ENCODE results near the gene RHOC. TPM values are rescaled to one million over a fixed set of nuclear protein-coding genes. Genes with fewer than 3 reads are reported as not detected.

Gene RHOC
- total and polyA plus RNA-seq, 4 donors, result 50.4 to 102 (median 68.8) TPM

GRCh38 chr1:112698366-112699310 lies 8.3 kb downstream of the RHOC start:
- H3K4me1 ChIP-seq (ENCODE audit: control insufficient read depth in 4 of 4, insufficient read depth in 4 of 4, low read length in 3 of 4), result peaks cover 21 to 41% (median 37%) of the 10 kb centered on the region in 4 donors
- H3K27ac ChIP-seq (ENCODE audit: low read depth in 1 of 2, low read length in 2 of 2), result peak overlapping the region; percentile 53 to 74
- TF ChIP-seq, protein P1, sequence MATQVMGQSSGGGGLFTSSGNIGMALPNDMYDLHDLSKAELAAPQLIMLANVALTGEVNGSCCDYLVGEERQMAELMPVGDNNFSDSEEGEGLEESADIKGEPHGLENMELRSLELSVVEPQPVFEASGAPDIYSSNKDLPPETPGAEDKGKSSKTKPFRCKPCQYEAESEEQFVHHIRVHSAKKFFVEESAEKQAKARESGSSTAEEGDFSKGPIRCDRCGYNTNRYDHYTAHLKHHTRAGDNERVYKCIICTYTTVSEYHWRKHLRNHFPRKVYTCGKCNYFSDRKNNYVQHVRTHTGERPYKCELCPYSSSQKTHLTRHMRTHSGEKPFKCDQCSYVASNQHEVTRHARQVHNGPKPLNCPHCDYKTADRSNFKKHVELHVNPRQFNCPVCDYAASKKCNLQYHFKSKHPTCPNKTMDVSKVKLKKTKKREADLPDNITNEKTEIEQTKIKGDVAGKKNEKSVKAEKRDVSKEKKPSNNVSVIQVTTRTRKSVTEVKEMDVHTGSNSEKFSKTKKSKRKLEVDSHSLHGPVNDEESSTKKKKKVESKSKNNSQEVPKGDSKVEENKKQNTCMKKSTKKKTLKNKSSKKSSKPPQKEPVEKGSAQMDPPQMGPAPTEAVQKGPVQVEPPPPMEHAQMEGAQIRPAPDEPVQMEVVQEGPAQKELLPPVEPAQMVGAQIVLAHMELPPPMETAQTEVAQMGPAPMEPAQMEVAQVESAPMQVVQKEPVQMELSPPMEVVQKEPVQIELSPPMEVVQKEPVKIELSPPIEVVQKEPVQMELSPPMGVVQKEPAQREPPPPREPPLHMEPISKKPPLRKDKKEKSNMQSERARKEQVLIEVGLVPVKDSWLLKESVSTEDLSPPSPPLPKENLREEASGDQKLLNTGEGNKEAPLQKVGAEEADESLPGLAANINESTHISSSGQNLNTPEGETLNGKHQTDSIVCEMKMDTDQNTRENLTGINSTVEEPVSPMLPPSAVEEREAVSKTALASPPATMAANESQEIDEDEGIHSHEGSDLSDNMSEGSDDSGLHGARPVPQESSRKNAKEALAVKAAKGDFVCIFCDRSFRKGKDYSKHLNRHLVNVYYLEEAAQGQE (IDR thresholded peaks at IDR 0.05), result peak; percentile 82
- TF ChIP-seq SP1 (IDR thresholded peaks at IDR 0.05) (peak; percentile 99), HNF4G (IDR thresholded peaks at IDR 0.05) (peak; percentile 95), GABPA (IDR thresholded peaks at IDR 0.05 in 1 of 2, conservative IDR thresholded peaks at IDR 0.05 in 1 of 2) (no peak), RXRA (IDR thresholded peaks at IDR 0.05) (peak; percentile 46 to 55), JUND (IDR thresholded peaks at IDR 0.05) (peak in 1 of 2 donors; percentile 53), NR2F2 (IDR thresholded peaks at IDR 0.05) (peak; percentile 15), HNF4A (conservative IDR thresholded peaks at IDR 0.05) (peak; percentile 99), FOXA2 (IDR thresholded peaks at IDR 0.05) (no peak), FOXA1 (IDR thresholded peaks at IDR 0.05) (no peak), RAD21 (IDR thresholded peaks at IDR 0.05) (peak in 1 of 2 donors; percentile 9)
- peaks cover 2 to 29% (median 11%) of the 10 kb centered on the region in 4 donors for H3K36me3 ChIP-seq (ENCODE audit: control insufficient read depth in 4 of 4, insufficient read depth in 3 of 4, low read depth in 1 of 4, low read length in 3 of 4)
- H3K9ac ChIP-seq (ENCODE audit: low read depth in 1 of 2, low read length in 2 of 2), result peak overlapping the region in 1 of 2 donors; percentile 49
- peak; percentile 69 for DNase-seq (ENCODE audit: low spot score)
- peak overlapping the region in 1 of 3 donors; percentile 12 for H3K4me3 ChIP-seq (ENCODE audit: low read depth in 1 of 3, low read length in 3 of 3)
- H3K9me3 ChIP-seq (ENCODE audit: control insufficient read depth in 4 of 4, low read length in 3 of 4), result no peaks in the 10 kb centered on the region
- WGBS, result 41% methylated on average over 17 of the region's 17 CpGs
- no peaks in the 10 kb centered on the region for H3K27me3 ChIP-seq (ENCODE audit: control insufficient read depth in 4 of 4, insufficient read depth in 4 of 4, low read length in 3 of 4)

DNA sequence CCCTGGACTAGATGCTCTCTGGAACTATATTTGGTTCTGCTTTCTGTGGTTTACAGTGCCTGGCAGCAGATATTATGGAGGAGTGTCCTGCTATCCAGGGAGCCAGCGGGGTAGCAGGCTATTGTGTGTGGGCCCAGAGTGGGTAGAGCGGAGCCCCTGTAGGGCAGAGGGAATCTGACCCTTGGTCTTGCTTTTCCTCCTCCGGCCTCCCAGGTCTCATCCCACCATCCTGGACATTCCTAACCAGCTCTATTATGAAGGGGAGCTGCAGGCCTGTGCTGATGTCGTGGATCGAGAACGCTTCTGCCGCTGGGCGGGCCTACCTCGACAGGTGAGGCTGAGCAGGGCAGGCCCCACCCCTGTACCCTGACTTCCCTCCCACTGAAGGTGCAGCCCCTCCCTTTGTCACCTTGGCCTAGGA lies 9.1 kb downstream of the RHOC start:
- no peaks in the 10 kb centered on the region for H3K27me3 ChIP-seq (ENCODE audit: control insufficient read depth in 4 of 4, insufficient read depth in 4 of 4, low read length in 3 of 4)
- no peak overlapping the region for H3K27ac ChIP-seq (ENCODE audit: low read depth in 1 of 2, low read length in 2 of 2)
- no peak overlapping the region for H3K9ac ChIP-seq (ENCODE audit: low read depth in 1 of 2, low read length in 2 of 2)
- no peaks in the 10 kb centered on the region for H3K9me3 ChIP-seq (ENCODE audit: control insufficient read depth in 4 of 4, low read length in 3 of 4)
- no peak overlapping the region for H3K4me3 ChIP-seq (ENCODE audit: low read depth in 1 of 3, low read length in 3 of 3)
- peaks cover 2 to 35% (median 13%) of the 10 kb centered on the region in 4 donors for H3K36me3 ChIP-seq (ENCODE audit: control insufficient read depth in 4 of 4, insufficient read depth in 3 of 4, low read depth in 1 of 4, low read length in 3 of 4)
- TF ChIP-seq NR2F2 (IDR thresholded peaks at IDR 0.05) (no peak), EGR1 (IDR thresholded peaks at IDR 0.05; ENCODE audit: low read depth in 2 of 2) (no peak), JUND (IDR thresholded peaks at IDR 0.05) (no peak), HNF4G (IDR thresholded peaks at IDR 0.05) (no peak), YY1 (IDR thresholded peaks at IDR 0.05) (no peak)
- TF ChIP-seq, protein P2, sequence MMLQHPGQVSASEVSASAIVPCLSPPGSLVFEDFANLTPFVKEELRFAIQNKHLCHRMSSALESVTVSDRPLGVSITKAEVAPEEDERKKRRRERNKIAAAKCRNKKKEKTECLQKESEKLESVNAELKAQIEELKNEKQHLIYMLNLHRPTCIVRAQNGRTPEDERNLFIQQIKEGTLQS (IDR thresholded peaks at IDR 0.05), result no peak
- TF ChIP-seq, protein P1 (IDR thresholded peaks at IDR 0.05), result no peak
- peaks cover 21 to 41% (median 37%) of the 10 kb centered on the region in 4 donors for H3K4me1 ChIP-seq (ENCODE audit: control insufficient read depth in 4 of 4, insufficient read depth in 4 of 4, low read length in 3 of 4)
- no peak for DNase-seq (ENCODE audit: low spot score)
- 97% methylated on average over 9 of the region's 9 CpGs for WGBS

Measured in liver (tissue), 9 donors.